ENCODE results near the gene ACTG1.

DNA sequence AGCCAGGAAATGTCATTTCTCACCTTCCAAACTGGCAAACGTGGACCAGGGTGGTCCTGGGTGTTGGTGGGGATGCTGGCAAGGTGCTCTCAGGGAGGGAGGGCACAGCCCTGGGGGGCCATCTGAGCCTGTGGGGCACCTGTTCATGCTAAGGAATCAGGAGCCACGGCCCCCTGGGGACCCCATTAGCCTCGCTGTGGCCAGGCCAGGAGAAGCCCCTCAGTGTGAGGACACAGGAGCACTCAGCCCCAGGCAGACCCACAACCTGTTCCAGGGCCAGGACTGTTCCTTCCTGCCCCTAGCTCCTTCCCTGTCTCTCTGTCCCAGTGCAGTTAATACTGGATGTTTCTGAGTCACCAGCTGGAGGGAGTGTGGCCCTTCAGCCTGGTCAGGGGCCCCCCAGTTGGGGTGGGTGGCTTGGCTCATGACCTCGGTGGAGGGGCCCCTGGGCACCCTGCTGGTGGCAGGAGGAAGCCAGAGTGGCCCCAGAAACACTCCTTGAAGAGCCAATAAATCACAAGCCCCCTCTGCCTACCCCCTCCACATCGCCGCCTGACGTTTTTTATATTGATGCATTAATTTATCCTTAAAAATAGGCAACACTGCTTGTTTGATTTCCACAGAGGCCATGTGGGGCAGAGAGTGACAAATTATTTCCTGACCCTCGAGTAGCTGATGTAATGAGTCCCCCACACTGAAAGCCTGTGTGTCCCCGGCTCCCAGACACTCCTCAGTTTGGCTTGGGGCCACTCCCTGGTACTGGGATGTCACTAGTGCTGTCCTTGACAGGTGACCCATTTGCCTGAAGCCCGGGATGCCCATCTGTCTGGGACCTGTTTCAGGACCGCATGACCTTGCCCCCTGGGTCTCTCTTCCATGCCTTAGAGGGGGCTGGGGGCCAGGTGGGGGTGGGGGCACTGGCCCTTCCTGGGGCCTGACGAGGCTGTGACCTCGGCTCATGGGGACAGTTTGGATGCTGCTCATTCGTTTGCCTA, 22.3 kb downstream of the ACTG1 start:
- TF ChIP-seq ADNP (tag; IDR thresholded peaks at IDR 0.05), result no peak
- no peak for TF ChIP-seq POLR2AphosphoS5 (IDR thresholded peaks at IDR 0.05; ENCODE audit: control insufficient read depth, insufficient read depth, low read depth, low read length)
- TF ChIP-seq POU5F1 (IDR thresholded peaks at IDR 0.05; ENCODE audit: borderline replicate concordance, low read depth, low read length, partially characterized antibody), result no peak
- TF ChIP-seq, protein P1, sequence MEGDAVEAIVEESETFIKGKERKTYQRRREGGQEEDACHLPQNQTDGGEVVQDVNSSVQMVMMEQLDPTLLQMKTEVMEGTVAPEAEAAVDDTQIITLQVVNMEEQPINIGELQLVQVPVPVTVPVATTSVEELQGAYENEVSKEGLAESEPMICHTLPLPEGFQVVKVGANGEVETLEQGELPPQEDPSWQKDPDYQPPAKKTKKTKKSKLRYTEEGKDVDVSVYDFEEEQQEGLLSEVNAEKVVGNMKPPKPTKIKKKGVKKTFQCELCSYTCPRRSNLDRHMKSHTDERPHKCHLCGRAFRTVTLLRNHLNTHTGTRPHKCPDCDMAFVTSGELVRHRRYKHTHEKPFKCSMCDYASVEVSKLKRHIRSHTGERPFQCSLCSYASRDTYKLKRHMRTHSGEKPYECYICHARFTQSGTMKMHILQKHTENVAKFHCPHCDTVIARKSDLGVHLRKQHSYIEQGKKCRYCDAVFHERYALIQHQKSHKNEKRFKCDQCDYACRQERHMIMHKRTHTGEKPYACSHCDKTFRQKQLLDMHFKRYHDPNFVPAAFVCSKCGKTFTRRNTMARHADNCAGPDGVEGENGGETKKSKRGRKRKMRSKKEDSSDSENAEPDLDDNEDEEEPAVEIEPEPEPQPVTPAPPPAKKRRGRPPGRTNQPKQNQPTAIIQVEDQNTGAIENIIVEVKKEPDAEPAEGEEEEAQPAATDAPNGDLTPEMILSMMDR (IDR thresholded peaks at IDR 0.05 in 2 of 3, conservative IDR thresholded peaks at IDR 0.05 in 1 of 3; ENCODE audit: insufficient read depth in 2 of 3, low read depth in 1 of 3, low read length in 3 of 3), result no peak
- TF ChIP-seq POLR2A (conservative IDR thresholded peaks at IDR 0.05), result no peak
- no peak for TF ChIP-seq KDM4B (IDR thresholded peaks at IDR 0.05; ENCODE audit: borderline replicate concordance in 2 of 2, low read depth in 1 of 2)
- TF ChIP-seq SMC3 (conservative IDR thresholded peaks at IDR 0.05; ENCODE audit: insufficient read depth, low read depth, low read length), result no peak
- TF ChIP-seq SP2 (IDR thresholded peaks at IDR 0.05; ENCODE audit: extremely low read depth, low read depth, low read length, poor library complexity, severe bottlenecking), result no peak
- TF ChIP-seq SREBF1 (IDR thresholded peaks at IDR 0.05; ENCODE audit: borderline replicate concordance, low read depth, low read length), result no peak

Measured in K562 (cell line).